ENCODE data around the gene FHAD1. TPM values are rescaled to one million over a fixed set of nuclear protein-coding genes. Genes with fewer than 3 reads are reported as not detected.

FHAD1 gene
- total and polyA plus RNA-seq, 2 of the 13 experiments (the other 11 are each of a cell fraction or from before 2014, with no cell fraction given): not detected

GRCh38 chr1:15353839-15354579 is 107.0 kb downstream of the FHAD1 start (continued):
- TF ChIP-seq, protein P1, sequence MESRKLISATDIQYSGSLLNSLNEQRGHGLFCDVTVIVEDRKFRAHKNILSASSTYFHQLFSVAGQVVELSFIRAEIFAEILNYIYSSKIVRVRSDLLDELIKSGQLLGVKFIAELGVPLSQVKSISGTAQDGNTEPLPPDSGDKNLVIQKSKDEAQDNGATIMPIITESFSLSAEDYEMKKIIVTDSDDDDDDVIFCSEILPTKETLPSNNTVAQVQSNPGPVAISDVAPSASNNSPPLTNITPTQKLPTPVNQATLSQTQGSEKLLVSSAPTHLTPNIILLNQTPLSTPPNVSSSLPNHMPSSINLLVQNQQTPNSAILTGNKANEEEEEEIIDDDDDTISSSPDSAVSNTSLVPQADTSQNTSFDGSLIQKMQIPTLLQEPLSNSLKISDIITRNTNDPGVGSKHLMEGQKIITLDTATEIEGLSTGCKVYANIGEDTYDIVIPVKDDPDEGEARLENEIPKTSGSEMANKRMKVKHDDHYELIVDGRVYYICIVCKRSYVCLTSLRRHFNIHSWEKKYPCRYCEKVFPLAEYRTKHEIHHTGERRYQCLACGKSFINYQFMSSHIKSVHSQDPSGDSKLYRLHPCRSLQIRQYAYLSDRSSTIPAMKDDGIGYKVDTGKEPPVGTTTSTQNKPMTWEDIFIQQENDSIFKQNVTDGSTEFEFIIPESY (CRISPR knock-in tag; IDR thresholded peaks at IDR 0.05): no peak
- TF ChIP-seq STAG1 (CRISPR knock-in tag; IDR thresholded peaks at IDR 0.05) (peak; percentile 4; the same call in 1 of the 2 replicates), ELF3 (CRISPR knock-in tag; IDR thresholded peaks at IDR 0.05) (no peak), RAD21 (CRISPR knock-in tag; IDR thresholded peaks at IDR 0.05) (no peak), ZBTB26 (CRISPR knock-in tag; IDR thresholded peaks at IDR 0.05; ENCODE audit: borderline replicate concordance) (0 out of 2 replicates have a peak, but pooled peaks have one; percentile 22), HMGA1 (CRISPR knock-in tag; conservative IDR thresholded peaks at IDR 0.05) (no peak), GMEB1 (CRISPR knock-in tag; IDR thresholded peaks at IDR 0.05; ENCODE audit: borderline replicate concordance) (peak; percentile 25; the same call in 1 of the 2 replicates), ZNF10 (CRISPR knock-in tag; IDR thresholded peaks at IDR 0.05; ENCODE audit: borderline replicate concordance, low read depth) (no peak)
- TF ChIP-seq, protein P2, sequence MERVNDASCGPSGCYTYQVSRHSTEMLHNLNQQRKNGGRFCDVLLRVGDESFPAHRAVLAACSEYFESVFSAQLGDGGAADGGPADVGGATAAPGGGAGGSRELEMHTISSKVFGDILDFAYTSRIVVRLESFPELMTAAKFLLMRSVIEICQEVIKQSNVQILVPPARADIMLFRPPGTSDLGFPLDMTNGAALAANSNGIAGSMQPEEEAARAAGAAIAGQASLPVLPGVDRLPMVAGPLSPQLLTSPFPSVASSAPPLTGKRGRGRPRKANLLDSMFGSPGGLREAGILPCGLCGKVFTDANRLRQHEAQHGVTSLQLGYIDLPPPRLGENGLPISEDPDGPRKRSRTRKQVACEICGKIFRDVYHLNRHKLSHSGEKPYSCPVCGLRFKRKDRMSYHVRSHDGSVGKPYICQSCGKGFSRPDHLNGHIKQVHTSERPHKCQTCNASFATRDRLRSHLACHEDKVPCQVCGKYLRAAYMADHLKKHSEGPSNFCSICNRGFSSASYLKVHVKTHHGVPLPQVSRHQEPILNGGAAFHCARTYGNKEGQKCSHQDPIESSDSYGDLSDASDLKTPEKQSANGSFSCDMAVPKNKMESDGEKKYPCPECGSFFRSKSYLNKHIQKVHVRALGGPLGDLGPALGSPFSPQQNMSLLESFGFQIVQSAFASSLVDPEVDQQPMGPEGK (CRISPR knock-in tag; IDR thresholded peaks at IDR 0.05): peak; percentile 30; the same call in 1 of the 2 replicates
- TF ChIP-seq, protein P3, sequence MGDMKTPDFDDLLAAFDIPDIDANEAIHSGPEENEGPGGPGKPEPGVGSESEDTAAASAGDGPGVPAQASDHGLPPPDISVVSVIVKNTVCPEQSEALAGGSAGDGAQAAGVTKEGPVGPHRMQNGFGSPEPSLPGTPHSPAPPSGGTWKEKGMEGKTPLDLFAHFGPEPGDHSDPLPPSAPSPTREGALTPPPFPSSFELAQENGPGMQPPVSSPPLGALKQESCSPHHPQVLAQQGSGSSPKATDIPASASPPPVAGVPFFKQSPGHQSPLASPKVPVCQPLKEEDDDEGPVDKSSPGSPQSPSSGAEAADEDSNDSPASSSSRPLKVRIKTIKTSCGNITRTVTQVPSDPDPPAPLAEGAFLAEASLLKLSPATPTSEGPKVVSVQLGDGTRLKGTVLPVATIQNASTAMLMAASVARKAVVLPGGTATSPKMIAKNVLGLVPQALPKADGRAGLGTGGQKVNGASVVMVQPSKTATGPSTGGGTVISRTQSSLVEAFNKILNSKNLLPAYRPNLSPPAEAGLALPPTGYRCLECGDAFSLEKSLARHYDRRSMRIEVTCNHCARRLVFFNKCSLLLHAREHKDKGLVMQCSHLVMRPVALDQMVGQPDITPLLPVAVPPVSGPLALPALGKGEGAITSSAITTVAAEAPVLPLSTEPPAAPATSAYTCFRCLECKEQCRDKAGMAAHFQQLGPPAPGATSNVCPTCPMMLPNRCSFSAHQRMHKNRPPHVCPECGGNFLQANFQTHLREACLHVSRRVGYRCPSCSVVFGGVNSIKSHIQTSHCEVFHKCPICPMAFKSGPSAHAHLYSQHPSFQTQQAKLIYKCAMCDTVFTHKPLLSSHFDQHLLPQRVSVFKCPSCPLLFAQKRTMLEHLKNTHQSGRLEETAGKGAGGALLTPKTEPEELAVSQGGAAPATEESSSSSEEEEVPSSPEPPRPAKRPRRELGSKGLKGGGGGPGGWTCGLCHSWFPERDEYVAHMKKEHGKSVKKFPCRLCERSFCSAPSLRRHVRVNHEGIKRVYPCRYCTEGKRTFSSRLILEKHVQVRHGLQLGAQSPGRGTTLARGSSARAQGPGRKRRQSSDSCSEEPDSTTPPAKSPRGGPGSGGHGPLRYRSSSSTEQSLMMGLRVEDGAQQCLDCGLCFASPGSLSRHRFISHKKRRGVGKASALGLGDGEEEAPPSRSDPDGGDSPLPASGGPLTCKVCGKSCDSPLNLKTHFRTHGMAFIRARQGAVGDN (CRISPR knock-in tag; IDR thresholded peaks at IDR 0.05): peak; percentile 66
- TF ChIP-seq, protein P4, sequence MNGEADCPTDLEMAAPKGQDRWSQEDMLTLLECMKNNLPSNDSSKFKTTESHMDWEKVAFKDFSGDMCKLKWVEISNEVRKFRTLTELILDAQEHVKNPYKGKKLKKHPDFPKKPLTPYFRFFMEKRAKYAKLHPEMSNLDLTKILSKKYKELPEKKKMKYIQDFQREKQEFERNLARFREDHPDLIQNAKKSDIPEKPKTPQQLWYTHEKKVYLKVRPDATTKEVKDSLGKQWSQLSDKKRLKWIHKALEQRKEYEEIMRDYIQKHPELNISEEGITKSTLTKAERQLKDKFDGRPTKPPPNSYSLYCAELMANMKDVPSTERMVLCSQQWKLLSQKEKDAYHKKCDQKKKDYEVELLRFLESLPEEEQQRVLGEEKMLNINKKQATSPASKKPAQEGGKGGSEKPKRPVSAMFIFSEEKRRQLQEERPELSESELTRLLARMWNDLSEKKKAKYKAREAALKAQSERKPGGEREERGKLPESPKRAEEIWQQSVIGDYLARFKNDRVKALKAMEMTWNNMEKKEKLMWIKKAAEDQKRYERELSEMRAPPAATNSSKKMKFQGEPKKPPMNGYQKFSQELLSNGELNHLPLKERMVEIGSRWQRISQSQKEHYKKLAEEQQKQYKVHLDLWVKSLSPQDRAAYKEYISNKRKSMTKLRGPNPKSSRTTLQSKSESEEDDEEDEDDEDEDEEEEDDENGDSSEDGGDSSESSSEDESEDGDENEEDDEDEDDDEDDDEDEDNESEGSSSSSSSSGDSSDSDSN (CRISPR knock-in tag; IDR thresholded peaks at IDR 0.05): no peak

Measured in HepG2 (cell line).